OCI-M2 (cell line): ENCODE results near the gene CDC42EP4.
"Not testable (repeated sequence)": the region's sequence is repeated elsewhere in the genome, so short reads cannot be mapped to it uniquely, and the experiment has no call there.

Experiments used
- DNase-seq: peaks from one replicate; lab custom pipeline; 2025; ENCODE audit not compliant: unreplicated experiment; lab: John Stamatoyannopoulos, UW

Gene CDC42EP4

GRCh38 chr17:73343168-73343634 is 31.4 kb upstream of the CDC42EP4 start:
- no peak for DNase-seq

- no peak for DNase-seq
Observed at GRCh38 chr17:73342541-73343167, 30.9 kb upstream of the CDC42EP4 start.

GRCh38 chr17:73342050-73342522 is 30.3 kb upstream of the CDC42EP4 start:
- DNase-seq, result no peak

- DNase-seq, result no peak
Observed at GRCh38 chr17:73341350-73342049, 29.7 kb upstream of the CDC42EP4 start.

- DNase-seq, result no peak
Observed at GRCh38 chr17:73340093-73340596, 28.3 kb upstream of the CDC42EP4 start.

GRCh38 chr17:73338566-73339197 is 26.9 kb upstream of the CDC42EP4 start:
- no peak for DNase-seq

- DNase-seq, result no peak
Observed at GRCh38 chr17:73338050-73338521, 26.3 kb upstream of the CDC42EP4 start.

GRCh38 chr17:73337330-73337710 is 25.5 kb upstream of the CDC42EP4 start:
- DNase-seq, result no peak

- DNase-seq, result no peak
Observed at GRCh38 chr17:73336408-73337329, 24.9 kb upstream of the CDC42EP4 start.

- DNase-seq, result no peak
Observed at GRCh38 chr17:73335591-73336407, 24.0 kb upstream of the CDC42EP4 start.

GRCh38 chr17:73334771-73335513 is 23.1 kb upstream of the CDC42EP4 start:
- no peak for DNase-seq

- DNase-seq, result not testable (repeated sequence)
Observed at GRCh38 chr17:73333445-73333844, 21.6 kb upstream of the CDC42EP4 start.

GRCh38 chr17:73331060-73331459 is 19.3 kb upstream of the CDC42EP4 start:
- DNase-seq, result no peak

- no peak for DNase-seq
Observed at GRCh38 chr17:73327676-73328075, 15.9 kb upstream of the CDC42EP4 start.

- DNase-seq, result no peak
Observed at GRCh38 chr17:73325527-73325842, 13.7 kb upstream of the CDC42EP4 start.

GRCh38 chr17:73324711-73325526 is 13.1 kb upstream of the CDC42EP4 start:
- no peak for DNase-seq

GRCh38 chr17:73324160-73324475 is 12.3 kb upstream of the CDC42EP4 start:
- DNase-seq, result no peak

- no peak for DNase-seq
Observed at GRCh38 chr17:73323409-73324159, 11.8 kb upstream of the CDC42EP4 start.
